ENCODE data around the gene ABHD17A. TPM values are rescaled to one million over a fixed set of nuclear protein-coding genes. Genes with fewer than 3 reads are reported as not detected.

The ABHD17A gene
- total RNA-seq, 6 experiments from 2014 or later: 20.4 to 49.5 (median 23.5) TPM

DNA sequence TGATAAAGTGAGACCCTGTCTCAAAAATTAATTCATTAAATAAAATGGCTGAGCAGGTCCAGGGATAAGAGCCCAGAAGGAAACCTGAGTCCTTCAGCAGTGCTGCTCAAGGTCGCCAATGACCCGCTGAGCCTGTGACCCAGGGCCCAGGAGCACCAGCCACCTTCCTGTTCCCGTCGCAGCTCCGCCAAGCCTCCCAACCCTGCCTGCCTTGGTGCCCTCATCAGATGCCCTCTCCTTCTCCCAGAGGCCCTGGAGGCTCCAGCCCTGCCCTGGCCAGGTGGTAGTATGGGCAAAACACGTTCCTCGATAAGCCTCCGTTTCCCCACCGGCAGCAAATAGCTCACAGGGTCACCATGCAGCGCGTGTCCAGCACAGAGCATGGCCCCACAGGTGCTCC lies 39.7 kb downstream of the ABHD17A start:
- H3K4me1 ChIP-seq: peaks cover 0 to 38% (median 19%) of the 10 kb centered on the region in 4 donors
- DNase-seq: peak in 1 of 3 donors; percentile 55

DNA sequence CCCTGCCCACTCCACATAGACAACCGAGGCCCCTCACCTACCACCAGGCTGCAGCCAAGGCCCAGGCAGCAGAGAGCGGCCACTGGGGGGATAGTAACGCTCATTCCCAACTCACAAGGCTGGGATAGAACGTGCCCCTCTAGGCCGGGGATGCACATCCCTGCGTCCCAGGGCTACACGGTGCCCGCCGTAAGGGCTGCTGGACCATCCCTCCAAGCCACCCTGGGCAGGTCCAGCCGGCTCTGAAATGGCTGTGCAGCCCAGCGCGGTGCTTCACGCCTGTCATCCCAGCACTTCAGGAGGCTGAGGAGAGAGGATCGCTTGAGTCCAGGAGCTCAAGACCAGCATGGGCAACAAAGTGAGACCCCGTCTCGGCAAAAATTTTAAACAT lies 40.2 kb downstream of the ABHD17A start:
- no peak overlapping the region for H3K27ac ChIP-seq
- WGBS (ENCODE audit: insufficient coverage, low coverage, low lambda C conversion rate, missing lambda C conversion rate): no CpG with 5 or more reads among the region's 16 CpGs
- H3K27me3 ChIP-seq: no peaks in the 10 kb centered on the region
- peaks cover 0 to 43% (median 22%) of the 10 kb centered on the region in 4 donors for H3K4me1 ChIP-seq
- TF ChIP-seq, protein P1, sequence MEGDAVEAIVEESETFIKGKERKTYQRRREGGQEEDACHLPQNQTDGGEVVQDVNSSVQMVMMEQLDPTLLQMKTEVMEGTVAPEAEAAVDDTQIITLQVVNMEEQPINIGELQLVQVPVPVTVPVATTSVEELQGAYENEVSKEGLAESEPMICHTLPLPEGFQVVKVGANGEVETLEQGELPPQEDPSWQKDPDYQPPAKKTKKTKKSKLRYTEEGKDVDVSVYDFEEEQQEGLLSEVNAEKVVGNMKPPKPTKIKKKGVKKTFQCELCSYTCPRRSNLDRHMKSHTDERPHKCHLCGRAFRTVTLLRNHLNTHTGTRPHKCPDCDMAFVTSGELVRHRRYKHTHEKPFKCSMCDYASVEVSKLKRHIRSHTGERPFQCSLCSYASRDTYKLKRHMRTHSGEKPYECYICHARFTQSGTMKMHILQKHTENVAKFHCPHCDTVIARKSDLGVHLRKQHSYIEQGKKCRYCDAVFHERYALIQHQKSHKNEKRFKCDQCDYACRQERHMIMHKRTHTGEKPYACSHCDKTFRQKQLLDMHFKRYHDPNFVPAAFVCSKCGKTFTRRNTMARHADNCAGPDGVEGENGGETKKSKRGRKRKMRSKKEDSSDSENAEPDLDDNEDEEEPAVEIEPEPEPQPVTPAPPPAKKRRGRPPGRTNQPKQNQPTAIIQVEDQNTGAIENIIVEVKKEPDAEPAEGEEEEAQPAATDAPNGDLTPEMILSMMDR (IDR thresholded peaks at IDR 0.05): no peak
- TF ChIP-seq POLR2A (IDR thresholded peaks at IDR 0.05): no peak
- H3K9me3 ChIP-seq: no peaks in the 10 kb centered on the region
- H3K4me3 ChIP-seq: no peak overlapping the region
- H3K36me3 ChIP-seq: no peaks in the 10 kb centered on the region
- DNase-seq (no peak), ATAC-seq (no peak)
- intact Hi-C loops (cut with DNase I): no loop called here

More for the DNA sequence above, 39.7 kb downstream of the ABHD17A start:
- no peaks in the 10 kb centered on the region for H3K36me3 ChIP-seq
- no peaks in the 10 kb centered on the region for H3K27me3 ChIP-seq
- no CpG with 5 or more reads among the region's 11 CpGs for WGBS (ENCODE audit: insufficient coverage, low coverage, low lambda C conversion rate, missing lambda C conversion rate)
- no peaks in the 10 kb centered on the region for H3K9me3 ChIP-seq
- intact Hi-C loops (cut with DNase I): no loop called here
- H3K4me3 ChIP-seq: no peak overlapping the region
- ATAC-seq: no peak
- H3K27ac ChIP-seq: no peak overlapping the region
- TF ChIP-seq, protein P1 (IDR thresholded peaks at IDR 0.05): no peak
- no peak for TF ChIP-seq POLR2A (IDR thresholded peaks at IDR 0.05)

DNA sequence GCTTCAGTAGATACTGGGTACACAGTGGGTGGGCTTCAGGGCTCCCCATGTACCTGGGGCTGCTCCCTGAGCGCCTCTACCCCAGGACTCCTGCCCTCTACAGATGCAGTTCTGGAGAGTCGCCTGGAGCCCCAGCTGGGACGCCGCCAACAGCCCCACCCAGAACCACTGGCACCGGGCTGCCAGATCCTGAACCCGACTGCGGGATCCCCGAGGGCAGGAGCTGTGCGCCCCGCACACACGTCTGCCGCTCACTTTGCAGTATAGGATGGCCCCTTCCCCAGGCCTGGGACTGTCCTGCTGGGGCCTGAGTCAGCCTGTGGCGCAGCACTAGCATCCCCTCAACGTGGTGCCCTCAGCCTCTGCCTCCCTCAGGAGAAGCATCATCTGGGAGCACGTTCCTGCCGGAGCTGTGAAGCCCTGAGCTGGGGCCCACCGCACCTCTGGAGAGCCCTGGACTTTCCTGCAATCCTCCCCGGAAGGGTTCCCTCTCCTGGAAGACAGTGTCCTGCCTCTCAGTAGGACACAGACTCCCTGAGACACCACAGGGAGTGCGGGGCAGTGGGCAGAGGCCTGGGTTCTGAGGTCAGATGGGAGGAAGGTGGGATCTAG lies 40.7 kb downstream of the ABHD17A start:
- ATAC-seq: no peak
- WGBS (ENCODE audit: insufficient coverage, low coverage, low lambda C conversion rate, missing lambda C conversion rate): 46% methylated on average over 7 of the region's 19 CpGs
- no peak overlapping the region for H3K4me3 ChIP-seq

DNA sequence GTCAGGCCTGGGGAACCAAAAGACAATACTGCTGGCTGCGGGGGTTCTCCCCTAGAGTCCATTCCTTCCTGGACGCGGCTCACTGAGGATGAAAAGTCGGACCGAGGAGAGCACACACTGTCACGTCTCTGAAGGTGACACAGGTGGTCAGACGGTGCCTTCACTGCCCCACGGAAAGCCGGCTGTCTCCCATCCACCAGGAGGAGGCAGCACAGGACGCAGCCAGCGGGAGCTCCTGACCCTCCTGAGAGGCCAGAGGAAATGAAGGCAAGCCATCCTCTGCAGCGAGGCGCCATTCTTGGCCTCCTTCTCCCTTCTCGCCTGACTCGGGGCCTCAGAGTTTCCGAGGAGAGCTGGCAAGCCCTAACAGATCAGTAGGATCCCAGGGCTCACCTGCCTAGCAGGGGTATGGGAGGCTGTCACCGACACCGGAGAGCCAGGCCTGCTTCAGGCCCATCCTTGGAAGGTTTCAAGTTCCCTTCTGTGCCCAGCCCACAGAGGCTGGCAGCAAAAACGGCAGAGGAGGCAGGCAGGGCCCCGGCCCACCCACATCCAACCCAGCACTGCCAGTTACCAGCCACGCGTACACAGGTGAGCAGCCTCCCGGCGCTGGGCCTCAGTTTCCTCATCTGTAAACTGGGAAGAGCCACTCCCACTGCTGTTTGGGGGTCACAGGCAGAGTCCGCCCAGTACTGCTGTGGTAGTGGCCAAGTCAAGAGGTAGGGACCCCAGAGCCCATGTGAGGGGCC lies 41.5 kb downstream of the ABHD17A start:
- Histone ChIP-seq H3K27ac (no peak overlapping the region), H3K9me3 (no peaks in the 10 kb centered on the region), H3K36me3 (no peaks in the 10 kb centered on the region), H3K4me1 (peaks cover 0 to 56% (median 27%) of the 10 kb centered on the region in 4 donors), H3K27me3 (no peaks in the 10 kb centered on the region), H3K4me3 (no peak overlapping the region)
- no peak for ATAC-seq
- peak in 1 of 3 donors; percentile 22 for DNase-seq
- TF ChIP-seq, protein P1 (IDR thresholded peaks at IDR 0.05): peak in 1 of 4 donors; percentile 11
- no peak for TF ChIP-seq POLR2A (IDR thresholded peaks at IDR 0.05)
- 60% methylated on average over 4 of the region's 25 CpGs for WGBS (ENCODE audit: insufficient coverage, low coverage, low lambda C conversion rate, missing lambda C conversion rate)
- intact Hi-C loops (cut with DNase I): no loop called here

More for the DNA sequence above, 40.7 kb downstream of the ABHD17A start:
- H3K36me3 ChIP-seq: no peaks in the 10 kb centered on the region
- H3K27me3 ChIP-seq: no peaks in the 10 kb centered on the region
- H3K4me1 ChIP-seq: peaks cover 0 to 48% (median 23%) of the 10 kb centered on the region in 4 donors
- H3K27ac ChIP-seq: no peak overlapping the region
- DNase-seq: peak in 1 of 3 donors; percentile 25
- H3K9me3 ChIP-seq: no peaks in the 10 kb centered on the region
- TF ChIP-seq, protein P1 (IDR thresholded peaks at IDR 0.05): no peak
- TF ChIP-seq POLR2A (IDR thresholded peaks at IDR 0.05): no peak
- intact Hi-C loops (cut with DNase I): no loop called here
